HK-2 (cell line): ENCODE results near the gene STRADA.
"Not testable (repeated sequence)": the region's sequence is repeated elsewhere in the genome, so short reads cannot be mapped to it uniquely, and the experiment has no call there.

ENCODE experiments used
- DNase-seq: peaks from one replicate; pipeline ENCODE4 v3.0.0-alpha.2; 2018; ENCODE audit not compliant: unreplicated experiment

The STRADA gene

GRCh38 chr17:63754046-63754445 is 12.4 kb upstream of the STRADA start:
- DNase-seq: no peak

DNA sequence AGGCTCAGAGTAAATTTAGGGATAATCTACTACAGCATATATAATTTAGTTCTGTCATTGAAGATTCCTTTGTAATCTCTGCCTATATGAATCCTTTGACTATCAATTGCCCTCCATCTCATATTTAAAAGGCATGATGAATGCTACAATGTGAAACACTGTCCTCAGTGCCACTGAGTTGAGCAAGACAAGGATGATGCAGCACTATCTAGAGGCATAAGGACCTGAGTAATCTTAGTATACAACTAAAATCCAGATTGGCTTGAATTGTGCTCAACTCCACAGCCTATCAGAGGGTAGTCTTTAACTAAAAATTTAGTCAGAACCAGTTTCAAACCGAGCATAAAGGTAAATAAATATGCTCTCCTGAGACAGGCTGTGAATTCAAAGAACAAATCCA is 11.6 kb upstream of the STRADA start:
- DNase-seq: no peak

- no peak for DNase-seq
These were observed 11.1 kb upstream of the STRADA start for GRCh38 chr17:63752707-63753106.

- no peak for DNase-seq
These were observed 10.2 kb upstream of the STRADA start for GRCh38 chr17:63751806-63752205.

- no peak for DNase-seq
These were observed 524 bp downstream of the STRADA start for GRCh38 chr17:63741143-63741407.

DNA sequence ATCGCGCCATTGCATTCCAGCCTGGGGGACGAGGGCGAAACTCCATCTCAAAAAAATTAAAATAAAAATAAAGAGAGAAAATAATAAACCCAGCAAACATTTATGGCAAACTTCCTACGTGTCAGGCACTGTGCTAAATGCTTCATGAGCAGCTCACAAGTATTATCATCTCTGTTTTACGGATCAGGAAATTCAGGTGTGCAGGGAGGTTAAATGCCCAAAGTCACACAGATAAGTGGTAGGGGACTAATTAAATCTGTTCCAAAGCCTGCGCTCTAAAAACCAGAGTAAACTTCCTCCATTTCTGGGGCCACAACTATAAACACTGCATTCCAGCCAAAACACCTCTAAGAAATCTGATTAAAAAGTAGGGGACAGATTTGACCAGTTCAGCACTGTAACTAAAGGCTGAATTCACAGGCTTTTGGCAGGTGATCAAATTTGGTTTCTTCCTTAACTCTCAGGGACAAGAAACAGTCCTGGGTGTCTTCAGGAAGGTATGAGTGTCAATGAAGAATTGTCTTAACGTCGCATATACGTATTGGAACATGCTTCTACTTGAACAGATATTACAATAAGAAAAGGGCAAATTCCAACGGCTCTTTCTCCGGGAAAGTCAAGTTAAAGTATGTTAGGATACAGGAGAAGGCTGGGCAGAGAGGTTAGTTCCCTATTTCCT is 996 bp downstream of the STRADA start:
- no peak for DNase-seq

- DNase-seq: no peak
These were observed 5.9 kb downstream of the STRADA start for GRCh38 chr17:63735691-63736090.

DNA sequence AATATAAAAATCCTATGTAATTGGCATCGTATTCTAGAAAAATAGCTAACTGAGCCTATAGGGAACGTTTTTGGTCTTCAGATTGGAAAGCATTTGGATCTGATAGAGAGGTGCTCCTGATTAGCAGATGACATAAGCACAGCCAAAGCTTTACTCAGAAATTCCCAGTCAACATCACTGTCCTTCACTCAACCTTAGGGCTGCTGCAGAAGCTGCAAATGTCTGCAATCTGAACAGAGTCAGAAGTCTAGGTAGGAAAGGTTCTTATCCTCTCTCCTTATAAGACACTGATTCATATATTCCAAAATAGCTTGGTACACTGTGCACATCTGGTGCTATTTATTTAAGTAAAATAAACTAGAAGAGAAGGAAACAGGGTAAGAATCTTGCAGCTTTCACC is 19.2 kb downstream of the STRADA start:
- no peak for DNase-seq

DNA sequence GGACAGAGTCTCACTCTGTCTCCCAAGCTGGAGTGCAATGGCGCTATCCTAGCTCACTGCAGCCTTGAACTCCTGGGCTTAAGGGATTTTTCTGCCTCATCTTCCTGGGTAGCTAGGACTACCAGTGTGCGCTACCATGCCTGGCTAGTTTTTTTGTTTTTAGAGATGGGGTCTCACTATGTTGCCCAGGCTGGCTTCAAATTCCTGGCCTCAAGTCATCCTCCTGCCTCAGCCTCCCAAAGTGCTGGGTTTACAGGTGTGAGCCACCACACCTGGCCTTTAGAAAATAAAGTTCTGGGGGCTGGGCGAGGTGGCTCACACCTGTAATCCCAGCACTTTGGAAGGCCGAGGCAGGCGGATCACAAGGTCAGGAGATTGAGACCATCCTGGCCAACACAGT is 21.4 kb downstream of the STRADA start:
- not testable (repeated sequence) for DNase-seq

GRCh38 chr17:63718988-63719387 is 22.6 kb downstream of the STRADA start:
- no peak for DNase-seq

GRCh38 chr17:63716426-63716825 is 25.2 kb downstream of the STRADA start:
- no peak for DNase-seq

- no peak for DNase-seq
These were observed 26.9 kb downstream of the STRADA start for GRCh38 chr17:63714550-63715277.

GRCh38 chr17:63709110-63709509 is 32.5 kb downstream of the STRADA start:
- no peak for DNase-seq

GRCh38 chr17:63707151-63707550 is 34.4 kb downstream of the STRADA start:
- DNase-seq: no peak

DNA sequence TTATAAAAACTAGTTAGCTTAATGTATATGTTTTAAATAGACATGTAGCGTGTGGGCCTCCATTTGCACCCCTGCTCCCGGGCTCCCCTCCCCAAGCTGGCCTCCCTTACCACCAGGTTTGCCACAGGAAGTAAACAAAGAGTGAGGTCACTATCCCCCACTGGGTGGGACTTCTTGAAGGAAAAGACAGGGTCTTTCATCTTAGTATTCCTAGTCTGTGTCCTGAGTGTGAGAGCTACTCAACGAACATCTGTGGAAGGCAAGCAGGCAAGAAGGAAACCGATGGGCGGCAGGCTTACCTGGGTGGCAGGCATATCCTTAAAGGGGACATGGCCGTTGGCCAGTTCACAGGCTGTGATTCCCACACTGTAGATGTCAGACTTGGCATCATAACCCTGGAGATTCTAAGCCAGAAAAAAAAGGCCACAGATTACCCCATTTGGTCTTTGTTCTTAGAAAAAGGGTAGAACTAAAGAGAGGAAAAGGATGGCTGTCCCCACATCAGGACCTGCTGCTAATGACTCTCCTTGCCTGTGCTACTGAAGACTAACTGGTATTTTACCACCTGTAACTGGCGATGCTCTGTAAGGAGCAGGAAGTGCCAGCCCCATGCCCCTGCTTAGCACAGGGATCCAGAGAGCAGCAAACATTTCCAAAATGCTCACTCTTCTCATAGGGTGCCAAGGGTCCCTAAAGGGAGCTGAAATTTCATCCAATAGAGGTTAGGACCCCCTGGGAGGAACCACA is 35.1 kb downstream of the STRADA start:
- DNase-seq: no peak

DNA sequence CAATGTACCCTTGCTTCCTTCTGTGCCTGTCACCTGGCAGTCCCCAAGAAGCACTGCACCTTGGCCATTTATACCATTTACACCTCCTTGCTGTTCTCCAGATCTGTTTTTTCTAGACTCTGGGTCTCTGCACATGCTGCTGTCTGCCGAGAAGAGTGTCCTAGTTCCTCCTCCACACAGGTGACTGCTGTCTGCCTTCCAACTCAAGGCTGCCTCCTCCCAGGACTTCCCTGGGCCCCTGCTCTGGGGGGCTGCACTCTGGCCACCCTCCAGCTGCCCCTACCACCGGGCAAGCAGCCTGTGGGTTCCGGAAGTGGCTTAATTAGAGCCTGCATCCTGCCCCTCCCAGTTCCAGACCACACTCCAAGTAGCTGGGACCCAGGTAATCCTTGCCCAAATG is 35.9 kb downstream of the STRADA start:
- DNase-seq: no peak

GRCh38 chr17:63704836-63705235 is 36.8 kb downstream of the STRADA start:
- DNase-seq: no peak

DNA sequence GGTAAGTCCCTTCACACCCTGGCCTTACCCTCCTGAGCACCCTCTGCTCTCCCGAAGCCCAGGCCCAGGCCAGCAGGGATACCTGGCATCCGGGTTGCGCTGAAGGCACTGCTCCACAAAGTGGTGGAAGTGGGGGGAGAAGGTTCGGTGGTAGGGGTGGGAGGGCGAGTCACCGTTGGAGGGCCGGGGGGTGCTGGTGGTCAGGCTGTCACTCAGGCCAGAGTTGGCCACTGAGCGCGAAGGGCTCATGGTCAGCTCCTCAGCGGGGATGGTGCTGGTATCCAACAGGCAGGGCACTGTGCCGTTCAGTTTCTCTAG is 37.4 kb downstream of the STRADA start:
- DNase-seq: no peak

GRCh38 chr17:63703556-63704258 is 37.9 kb downstream of the STRADA start:
- DNase-seq: no peak

DNA sequence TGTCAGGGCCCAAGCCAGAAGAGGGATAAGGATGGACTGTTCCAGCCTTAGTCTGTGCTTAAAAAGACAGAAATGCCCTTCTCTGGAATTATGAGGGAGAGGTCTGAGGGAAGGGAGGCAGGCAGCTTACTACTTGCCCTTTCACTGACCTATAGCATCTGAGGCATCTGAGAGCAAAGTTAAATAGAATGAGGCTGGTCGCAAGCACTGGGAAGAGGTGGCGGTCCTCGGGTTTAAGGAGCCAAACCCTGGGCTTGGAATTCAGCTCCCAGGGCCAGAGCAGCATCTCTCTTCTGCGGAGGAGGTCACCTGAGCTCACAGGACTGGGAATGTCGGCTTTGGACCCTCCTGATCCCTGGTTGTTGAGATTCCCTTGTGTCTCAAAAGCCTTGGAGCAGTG is 38.6 kb downstream of the STRADA start:
- no peak for DNase-seq

DNA sequence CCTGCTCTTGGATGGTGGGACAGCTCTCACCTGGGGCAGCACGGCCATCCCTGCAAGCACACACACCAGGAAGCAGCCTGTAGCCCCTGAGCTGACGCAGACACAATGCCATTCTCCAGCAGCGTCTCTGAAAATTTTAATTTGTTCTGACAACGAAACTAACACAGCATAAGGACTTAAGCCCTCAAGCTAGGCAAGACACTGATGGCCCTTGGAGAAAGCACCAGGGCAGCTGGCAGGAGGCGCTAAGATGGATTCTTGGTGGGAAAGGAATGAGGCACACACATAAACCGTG is 38.9 kb downstream of the STRADA start:
- DNase-seq: no peak

DNA sequence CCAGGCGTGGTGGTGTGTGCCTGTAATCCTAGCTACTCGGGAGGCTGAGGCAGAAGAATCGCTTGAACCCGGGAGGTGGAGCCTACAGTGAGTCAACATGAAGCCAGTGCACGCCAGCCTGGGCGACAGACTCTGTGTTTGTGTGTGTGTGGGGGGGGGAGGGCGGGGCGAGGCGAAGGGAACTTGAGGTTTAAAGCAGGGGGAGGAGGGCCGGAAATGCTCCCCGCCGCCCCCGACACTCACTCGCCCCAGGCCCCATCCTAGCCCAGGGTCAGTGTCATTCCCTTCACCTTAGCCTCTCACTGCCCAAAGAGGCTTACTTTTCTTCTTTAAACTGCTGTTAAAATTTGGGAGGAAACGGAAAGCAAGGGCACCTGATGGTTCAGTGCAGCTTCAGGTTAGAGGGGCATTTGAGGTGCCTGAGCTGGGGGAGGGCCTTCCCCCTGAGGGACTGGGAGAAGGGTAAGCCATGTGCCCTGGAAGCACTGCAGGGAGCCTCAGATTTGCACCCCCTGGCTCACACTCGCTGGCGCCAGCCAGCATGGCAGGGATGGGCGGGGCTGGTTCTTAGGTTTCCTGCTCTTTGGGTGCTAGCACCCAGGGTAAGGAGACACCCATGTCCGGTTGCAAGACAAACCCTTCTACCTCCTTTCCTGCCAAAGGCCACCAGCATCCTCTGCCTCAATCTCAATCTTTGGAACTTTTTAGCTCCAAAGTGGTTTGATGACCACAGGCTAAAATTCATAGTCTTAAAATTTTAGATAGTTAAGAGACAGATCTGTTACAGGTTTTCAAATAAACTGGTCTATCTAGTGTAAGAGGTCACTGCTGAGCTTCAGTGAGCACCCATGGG is 39.5 kb downstream of the STRADA start:
- DNase-seq: no peak
